Fibroblast of pulmonary artery (primary cell): ENCODE results near the gene TLE6.

Experiments used
- DNase-seq: peaks from one replicate; pipeline ENCODE4 v3.0.0-alpha.2; 2010; ENCODE audit warnings: low read depth
- H3K4me3 ChIP-seq: replicated peaks from 2 replicates; pipeline ENCODE4 v1.5.1; 2011; ENCODE audit warnings: low read depth, mild to moderate bottlenecking, control low read depth, low read length, moderate library complexity
- CTCF ChIP-seq: IDR thresholded peaks from 2 replicates; pipeline ENCODE4 v1.5.1; 2011; ENCODE audit warnings: mild to moderate bottlenecking, control low read depth, low read length, inconsistent platforms; ENCODE audit errors: missing control alignments

The TLE6 gene

GRCh38 chr19:2973229-2973628, 4.1 kb upstream of the TLE6 start:
- peak; percentile 33 for DNase-seq
- no peak overlapping the region for H3K4me3 ChIP-seq
- TF ChIP-seq CTCF, result no peak

GRCh38 chr19:2974342-2975041, 2.9 kb upstream of the TLE6 start:
- H3K4me3 ChIP-seq, result no peak overlapping the region
- peak; percentile 78 for DNase-seq
- TF ChIP-seq CTCF, result no peak

GRCh38 chr19:2976609-2977000, 759 bp upstream of the TLE6 start:
- DNase-seq, result no peak
- peak overlapping the region; percentile 64 for H3K4me3 ChIP-seq
- no peak for TF ChIP-seq CTCF

GRCh38 chr19:2977746-2978138, 378 bp downstream of the TLE6 start:
- no peak for DNase-seq
- no peak overlapping the region for H3K4me3 ChIP-seq
- TF ChIP-seq CTCF, result no peak

GRCh38 chr19:2978166-2978767, 903 bp downstream of the TLE6 start:
- no peak for TF ChIP-seq CTCF

GRCh38 chr19:2978772-2979171, 1.4 kb downstream of the TLE6 start:
- no peak overlapping the region for H3K4me3 ChIP-seq
- TF ChIP-seq CTCF, result no peak
- DNase-seq, result no peak

More at GRCh38 chr19:2978166-2978767, 903 bp downstream of the TLE6 start:
- no peak overlapping the region for H3K4me3 ChIP-seq
- DNase-seq, result no peak

- no peak for TF ChIP-seq CTCF
- H3K4me3 ChIP-seq, result no peak overlapping the region
- no peak for DNase-seq
These were observed 4.5 kb downstream of the TLE6 start for GRCh38 chr19:2981898-2982297.
